OCI-LY7 (cell line): ENCODE data around the gene FERMT3.

Experiments used
- CTCF ChIP-seq: fragments of 200-600 bp; sonication (generic); conservative IDR thresholded peaks from 2 replicates; pipeline ENCODE4 v1.5.1; 2014; ENCODE audit warnings: mild to moderate bottlenecking, antibody characterized with exemption, low read length, moderate library complexity, mixed read lengths
- EZH2phosphoT487 ChIP-seq: fragments of 200-600 bp; sonication (generic); IDR thresholded peaks from 2 replicates; pipeline ENCODE4 v1.6.1; 2018; ENCODE audit warnings: low read depth, borderline replicate concordance, mild to moderate bottlenecking, mixed run types, antibody characterized with exemption, low read length, moderate library complexity, mixed read lengths

GRCh38 chr11:64230985-64231365 lies 24.5 kb downstream of the FERMT3 start:
- TF ChIP-seq CTCF = no peak
- no peak for TF ChIP-seq EZH2phosphoT487
